HepG2 (cell line): Measurements from ENCODE around the gene TXNL4B. TPM values are rescaled to one million over a fixed set of nuclear protein-coding genes. Genes with fewer than 3 reads are reported as not detected.

Experiments
- ATAC-seq: fragments of 200-7000 bp; cut with Tn5 transposase; 3 replicates; pipeline ENCODE4 v1.9.1; 2020; ENCODE audit warnings: mild to moderate bottlenecking, moderate library complexity
- BruUV-seq: library from RNA; stranded (reverse); fragments of 400-500 nt; replicated peaks from 2 replicates; lab custom pipeline; 2021; lab: Mats Ljungman, UMichigan
- CTCF ChIA-PET: fragments of 300-600 bp; formaldehyde crosslinking; extraction: SDS; loops from one replicate; lab custom pipeline; 2021; ENCODE audit warnings: low total read pairs, inconsistent platforms, low intra/inter-chr PET ratio; lab: Yijun Ruan, JAX
- POLR2A ChIA-PET: fragments of 350-600 bp; sonication (Branson Sonifier 250); formaldehyde crosslinking; loops from one replicate; lab custom pipeline; 2020; ENCODE audit warnings: antibody characterized with exemption, inconsistent platforms; lab: Yijun Ruan, JAX
- DNase-seq: peaks from one replicate; pipeline ENCODE4 v3.0.0-alpha.2; 2015; ENCODE audit warnings: low spot score
- FAIRE-seq: peaks from 3 replicates; lab custom pipeline; 2011; peaks lifted over from hg19 to GRCh38; lab: Jason Lieb, UNC
- H2AFZ ChIP-seq: one replicate; pipeline ENCODE4 v1.6.1; 2011; ENCODE audit warnings: low read length, inconsistent platforms
- H3K27ac ChIP-seq: fragments of 300-600 bp; 3 replicates; pipeline ENCODE4 v1.8.0; 2011; ENCODE audit warnings: mixed run types, mild to moderate bottlenecking, mixed read lengths, low read length, inconsistent platforms; ENCODE audit not compliant: insufficient read depth; ENCODE audit errors: extremely low read length
- H3K27me3 ChIP-seq, 2 experiments: fragments of 200-600 bp in 1 of 2; 2 replicates in 1 of 2; 3 replicates in 1 of 2; pipeline versions ENCODE4 v1.6.0 to v1.8.0; 2011; ENCODE audit warnings: low read length in 2 of 2, mild to moderate bottlenecking in 2 of 2, moderate library complexity in 2 of 2, inconsistent platforms in 1 of 2; ENCODE audit not compliant: insufficient read depth in 2 of 2, control insufficient read depth in 1 of 2
- H3K36me3 ChIP-seq, 2 experiments: fragments of 200-600 bp in 1 of 2; replicated peaks in 1 of 2; 2 replicates in 1 of 2; 3 replicates in 1 of 2; pipeline versions ENCODE4 v1.5.1 to v1.8.0; 2011; ENCODE audit warnings: low read length in 2 of 2, inconsistent platforms in 1 of 2; ENCODE audit not compliant: insufficient read depth in 2 of 2, control insufficient read depth in 1 of 2
- H3K4me1 ChIP-seq: 2 replicates; pipeline ENCODE4 v1.5.1; 2012; ENCODE audit warnings: low read length, inconsistent platforms; ENCODE audit not compliant: insufficient read depth
- H3K4me2 ChIP-seq: 2 replicates; pipeline ENCODE4 v1.6.0; 2011; ENCODE audit warnings: low read depth, low read length, inconsistent platforms
- H3K4me3 ChIP-seq, 3 experiments: fragments of 200-600 bp in 1 of 3; sonication (generic), shearing (Covaris generic) in 1 of 3; replicated peaks in 1 of 3; 2 replicates each; pipeline ENCODE4 v1.5.1; 2011 to 2016; ENCODE audit warnings: low read length in 3 of 3, inconsistent platforms in 2 of 3, low read depth in 2 of 3, mild to moderate bottlenecking in 2 of 3, control low read depth in 1 of 3, mixed read lengths in 1 of 3; ENCODE audit not compliant: insufficient read depth in 1 of 3
- H3K79me2 ChIP-seq: one replicate; pipeline ENCODE4 v1.6.1; 2011; ENCODE audit warnings: low read length, inconsistent platforms; ENCODE audit not compliant: insufficient read depth
- H3K9ac ChIP-seq: 2 replicates; pipeline ENCODE4 v1.6.0; 2011; ENCODE audit warnings: mild to moderate bottlenecking, low read depth, low read length, inconsistent platforms; ENCODE audit not compliant: insufficient read depth
- H3K9me3 ChIP-seq: 2 replicates; pipeline ENCODE4 v1.5.1; 2012; ENCODE audit warnings: mild to moderate bottlenecking, low read length
- H4K20me1 ChIP-seq: 2 replicates; pipeline ENCODE4 v1.6.0; 2011; ENCODE audit warnings: inconsistent platforms, mild to moderate bottlenecking, low read length, moderate library complexity; ENCODE audit not compliant: insufficient read depth
- IRF9 ChIP-seq: sonication (generic); formaldehyde crosslinking; IDR thresholded peaks from 2 replicates; pipeline ENCODE4 v1.8.0; 2022; ENCODE audit warnings: missing genetic modification reagents, mild to moderate bottlenecking, borderline replicate concordance
- MED13 ChIP-seq: sonication (generic); formaldehyde crosslinking; IDR thresholded peaks from 2 replicates; pipeline ENCODE4 v1.5.0; 2020; ENCODE audit warnings: missing genetic modification reagents
- ZBTB37 ChIP-seq: sonication (generic); formaldehyde crosslinking; IDR thresholded peaks from 2 replicates; pipeline ENCODE4 v1.4.0; 2020; ENCODE audit warnings: mild to moderate bottlenecking, missing genetic modification reagents
- WGBS: methylation state at CpG from one replicate; pipeline ENCODE4 v1.1.6; 2017; ENCODE audit warnings: low lambda C conversion rate; 5-methylcytosine and 5-hydroxymethylcytosine counted together
- in situ Hi-C: cut with HindIII; loops from 2 replicates; pipeline ENCODE4 v1.10.0; 2017; ENCODE audit warnings: low pct_unique_long_range_greater_than_20kb; ENCODE audit not compliant: extremely low pct_ligation_motif_present
- intact Hi-C: fragments of 100-400 bp; cut with micrococcal nuclease; formaldehyde crosslinking; loops from one replicate; pipeline ENCODE4 v1.10.0; 2022; ENCODE audit not compliant: unreplicated experiment
- polyA plus RNA-seq, 8 experiments: library from polyadenylated mRNA; depleted of rRNA in 3 of 8; stranded (reverse) in 7 of 8; unstranded in 1 of 8; fragments of >200 nt; fragmentation: Illumina TruSeq in 4 of 8; extraction: Trizol in 4 of 8; gene quantifications; 2 replicates each; pipeline versions ENCODE4 v1.2.1 to v1.2.3, GENCODE V29; 2011 to 2016; ENCODE audit warnings: low read depth in 4 of 8, missing spikeins in 1 of 8, mixed read lengths in 1 of 8; ENCODE audit not compliant: insufficient read depth in 1 of 8
- total RNA-seq, 5 experiments: library from RNA; depleted of rRNA; stranded (reverse); fragments of >200 nt; fragmentation: Illumina TruSeq; extraction: Trizol; gene quantifications; 2 replicates each; pipeline ENCODE4 v1.2.3, GENCODE V29; 2016; ENCODE audit warnings: low read depth in 1 of 5
- TF ChIP-seq, protein P1 (sequence below): sonication (generic); formaldehyde crosslinking; IDR thresholded peaks from 2 replicates; pipeline ENCODE4 v1.5.0; 2020; ENCODE audit warnings: mild to moderate bottlenecking, missing genetic modification reagents
- TF ChIP-seq, protein P2 (sequence below): fragments of 450-650 bp; IDR thresholded peaks from 2 replicates; pipeline ENCODE4 v1.6.1; 2016

TXNL4B gene
- total and polyA plus RNA-seq, 2 of the 13 experiments (the other 11 are each of a cell fraction or from before 2014, with no cell fraction given): 17.4 to 18.3 TPM

DNA sequence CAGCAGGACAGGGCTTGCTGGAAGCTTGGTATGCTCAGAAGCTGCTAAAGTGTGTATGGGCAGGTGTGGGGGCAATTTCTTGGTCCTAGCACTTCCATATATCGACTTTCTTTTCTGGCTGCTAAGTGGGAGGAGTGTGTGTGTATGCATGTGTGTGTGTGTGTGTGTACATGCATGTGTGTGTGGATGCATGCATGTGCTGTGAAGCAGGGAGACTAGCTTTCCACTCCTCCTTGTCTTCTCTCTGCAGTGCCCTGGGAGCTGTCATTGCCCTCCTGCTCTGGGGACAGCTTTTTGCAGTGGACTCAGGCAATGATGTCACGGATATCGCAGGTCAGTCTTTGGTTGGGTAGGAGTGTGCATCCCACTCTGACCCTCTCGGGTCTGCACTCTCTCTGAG is 37.5 kb downstream of the TXNL4B start:
- ChIA-PET POLR2A (no interaction called here), CTCF (no interaction called here)
- Histone ChIP-seq H3K4me3 (peak overlapping the region in 1 of 3 experiments; percentile 7; a peak in 1 of 6 replicates), H3K79me2 (peaks cover 3% of the 10 kb centered on the region), H3K4me2 (peak overlapping the region; percentile 79), H3K9ac (0 out of 2 replicates have a peak overlapping the region, but pooled peaks have one; percentile 6), H2AFZ (no peak overlapping the region), H3K27ac (peak overlapping the region; percentile 23), H3K9me3 (no peaks in the 10 kb centered on the region), H3K36me3 (peaks cover 0 to 3% of the 10 kb centered on the region in 2 experiments; a peak in 2 of 5 replicates), H3K27me3 (no peaks in the 10 kb centered on the region), H4K20me1 (no peaks in the 10 kb centered on the region), H3K4me1 (peaks cover 61% of the 10 kb centered on the region)
- FAIRE-seq (no peak), ATAC-seq (no peak), DNase-seq (no peak)
- intact Hi-C loops (no loop called here), in situ Hi-C loops (no loop called here)
- WGBS: 89% methylated on average over 4 of the region's 4 CpGs
- TF ChIP-seq, protein P1, sequence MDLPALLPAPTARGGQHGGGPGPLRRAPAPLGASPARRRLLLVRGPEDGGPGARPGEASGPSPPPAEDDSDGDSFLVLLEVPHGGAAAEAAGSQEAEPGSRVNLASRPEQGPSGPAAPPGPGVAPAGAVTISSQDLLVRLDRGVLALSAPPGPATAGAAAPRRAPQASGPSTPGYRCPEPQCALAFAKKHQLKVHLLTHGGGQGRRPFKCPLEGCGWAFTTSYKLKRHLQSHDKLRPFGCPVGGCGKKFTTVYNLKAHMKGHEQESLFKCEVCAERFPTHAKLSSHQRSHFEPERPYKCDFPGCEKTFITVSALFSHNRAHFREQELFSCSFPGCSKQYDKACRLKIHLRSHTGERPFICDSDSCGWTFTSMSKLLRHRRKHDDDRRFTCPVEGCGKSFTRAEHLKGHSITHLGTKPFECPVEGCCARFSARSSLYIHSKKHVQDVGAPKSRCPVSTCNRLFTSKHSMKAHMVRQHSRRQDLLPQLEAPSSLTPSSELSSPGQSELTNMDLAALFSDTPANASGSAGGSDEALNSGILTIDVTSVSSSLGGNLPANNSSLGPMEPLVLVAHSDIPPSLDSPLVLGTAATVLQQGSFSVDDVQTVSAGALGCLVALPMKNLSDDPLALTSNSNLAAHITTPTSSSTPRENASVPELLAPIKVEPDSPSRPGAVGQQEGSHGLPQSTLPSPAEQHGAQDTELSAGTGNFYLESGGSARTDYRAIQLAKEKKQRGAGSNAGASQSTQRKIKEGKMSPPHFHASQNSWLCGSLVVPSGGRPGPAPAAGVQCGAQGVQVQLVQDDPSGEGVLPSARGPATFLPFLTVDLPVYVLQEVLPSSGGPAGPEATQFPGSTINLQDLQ (CRISPR knock-in tag): 0 out of 2 replicates have a peak, but pooled peaks have one; percentile 55
- TF ChIP-seq, protein P2, sequence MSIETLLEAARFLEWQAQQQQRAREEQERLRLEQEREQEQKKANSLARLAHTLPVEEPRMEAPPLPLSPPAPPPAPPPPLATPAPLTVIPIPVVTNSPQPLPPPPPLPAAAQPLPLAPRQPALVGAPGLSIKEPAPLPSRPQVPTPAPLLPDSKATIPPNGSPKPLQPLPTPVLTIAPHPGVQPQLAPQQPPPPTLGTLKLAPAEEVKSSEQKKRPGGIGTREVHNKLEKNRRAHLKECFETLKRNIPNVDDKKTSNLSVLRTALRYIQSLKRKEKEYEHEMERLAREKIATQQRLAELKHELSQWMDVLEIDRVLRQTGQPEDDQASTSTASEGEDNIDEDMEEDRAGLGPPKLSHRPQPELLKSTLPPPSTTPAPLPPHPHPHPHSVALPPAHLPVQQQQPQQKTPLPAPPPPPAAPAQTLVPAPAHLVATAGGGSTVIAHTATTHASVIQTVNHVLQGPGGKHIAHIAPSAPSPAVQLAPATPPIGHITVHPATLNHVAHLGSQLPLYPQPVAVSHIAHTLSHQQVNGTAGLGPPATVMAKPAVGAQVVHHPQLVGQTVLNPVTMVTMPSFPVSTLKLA: peak; percentile 71
- TF ChIP-seq ZBTB37 (CRISPR knock-in tag) (no peak), IRF9 (CRISPR knock-in tag) (no peak), MED13 (CRISPR knock-in tag) (no peak)
- BruUV-seq: no TSS peak
